ENCODE measurements around the gene SHANK2.

The SHANK2 gene

DNA sequence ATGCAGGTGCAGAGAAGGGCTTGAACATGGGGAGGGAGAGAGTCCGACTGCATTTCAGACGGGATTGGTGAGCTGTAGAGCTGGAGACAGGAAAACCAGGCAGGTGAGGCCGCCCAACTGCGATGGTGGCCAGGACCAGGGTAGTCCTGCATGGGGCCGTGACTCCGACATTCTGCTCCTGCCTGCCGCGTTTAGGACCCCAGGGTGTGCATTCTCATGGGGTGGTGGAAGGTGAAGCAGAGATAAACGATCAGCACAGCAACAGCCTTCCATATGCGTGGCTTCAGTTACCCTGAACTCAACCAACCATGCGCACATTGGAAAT is 29.3 kb downstream of the SHANK2 start:
- FAIRE-seq (no peak), DNase-seq (ENCODE audit: insufficient read length, low spot score) (no peak)

DNA sequence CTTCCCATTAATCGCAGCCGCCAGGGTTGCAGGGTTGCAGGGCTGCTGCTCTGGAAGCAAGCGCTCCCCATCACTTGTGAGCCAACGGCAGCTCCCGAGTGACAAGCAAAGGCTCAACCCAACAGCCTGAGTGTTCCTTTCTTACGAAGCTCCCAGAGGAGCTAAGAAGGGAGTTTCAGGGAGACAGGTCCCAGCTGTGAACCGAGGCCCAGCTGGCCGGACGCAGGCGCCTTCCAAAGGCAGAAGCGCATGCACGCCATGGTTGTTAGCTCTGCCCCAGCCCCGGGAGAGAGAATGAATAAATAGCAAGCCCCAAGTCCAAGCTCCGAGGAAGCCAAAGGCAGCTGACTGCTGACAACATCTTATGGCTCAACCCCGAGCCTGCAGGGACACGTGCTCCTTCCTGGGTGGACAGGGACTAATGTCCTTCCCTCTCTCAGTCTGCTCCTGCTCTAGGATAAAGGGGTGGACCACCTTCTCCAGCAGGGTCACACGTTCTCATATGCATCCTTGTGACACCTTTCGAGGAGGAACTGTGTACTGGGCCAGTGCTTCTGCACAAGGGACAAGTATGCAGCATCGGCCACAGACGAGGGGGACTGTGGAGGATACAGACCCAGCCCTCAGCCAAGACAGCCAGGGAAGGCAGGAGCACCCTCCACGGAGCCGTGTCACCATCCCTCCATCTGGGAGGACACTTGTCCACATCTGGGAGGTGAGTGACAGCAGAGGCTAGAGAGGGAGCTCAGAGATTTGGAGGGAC is 29.9 kb downstream of the SHANK2 start:
- DNase-seq (ENCODE audit: insufficient read length, low spot score), result no peak
- FAIRE-seq, result no peak

GRCh38 chr11:71221821-71222220 is 30.6 kb downstream of the SHANK2 start:
- no peak for FAIRE-seq

GRCh38 chr11:71221201-71221600 is 31.2 kb downstream of the SHANK2 start:
- no peak for FAIRE-seq
- no peak for DNase-seq (ENCODE audit: insufficient read length, low spot score)

More at GRCh38 chr11:71221821-71222220, 30.6 kb downstream of the SHANK2 start:
- no peak for DNase-seq (ENCODE audit: insufficient read length, low spot score)

GRCh38 chr11:71218789-71219499 is 33.4 kb downstream of the SHANK2 start:
- no peak for DNase-seq (ENCODE audit: insufficient read length, low spot score)
- no peak for FAIRE-seq

GRCh38 chr11:71215425-71215965 is 36.9 kb downstream of the SHANK2 start:
- DNase-seq (ENCODE audit: insufficient read length, low spot score) (no peak), FAIRE-seq (no peak)

DNA sequence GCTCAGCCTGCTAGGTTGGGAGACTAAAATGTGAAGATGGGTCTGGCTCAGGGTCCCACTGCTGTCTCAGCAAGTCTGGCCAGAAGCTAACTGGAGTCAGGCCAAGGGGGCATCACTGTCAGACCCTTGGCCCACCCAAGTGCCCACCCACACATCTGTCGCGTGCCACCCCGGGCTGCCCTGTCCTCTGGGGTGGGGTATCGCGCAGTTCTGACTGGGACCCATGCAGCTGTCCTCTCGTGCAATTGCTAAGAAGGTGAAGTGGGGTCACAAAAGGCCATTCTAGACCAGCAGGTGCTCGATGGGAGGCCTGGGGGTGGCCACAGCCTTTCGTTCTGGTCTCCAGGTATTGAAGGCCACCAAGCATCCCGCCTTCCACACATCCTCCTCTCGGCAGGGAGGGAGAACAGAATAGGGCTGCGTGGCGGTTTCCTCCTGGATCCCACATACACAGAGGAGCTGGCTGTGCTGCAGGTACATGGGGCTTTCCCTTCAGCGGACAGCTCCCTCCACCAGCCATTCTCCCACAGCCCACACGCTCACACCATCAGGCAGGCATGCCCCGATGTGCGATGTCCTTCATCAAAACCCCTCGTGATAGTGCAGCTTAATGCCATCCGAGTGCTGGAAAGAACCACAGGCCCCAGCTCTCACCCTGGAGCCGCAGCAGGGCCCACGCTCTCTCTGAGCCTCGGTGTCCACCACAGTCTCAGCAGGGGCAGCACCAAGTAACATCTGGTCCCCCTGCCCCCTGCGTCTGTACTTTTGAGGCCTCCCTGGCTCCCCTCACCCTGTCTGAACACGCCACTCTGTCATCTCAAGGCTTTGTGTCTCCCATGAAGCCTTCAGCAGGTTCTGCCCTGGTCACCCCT is 37.6 kb downstream of the SHANK2 start:
- no peak for DNase-seq (ENCODE audit: insufficient read length, low spot score)
- FAIRE-seq, result no peak

DNA sequence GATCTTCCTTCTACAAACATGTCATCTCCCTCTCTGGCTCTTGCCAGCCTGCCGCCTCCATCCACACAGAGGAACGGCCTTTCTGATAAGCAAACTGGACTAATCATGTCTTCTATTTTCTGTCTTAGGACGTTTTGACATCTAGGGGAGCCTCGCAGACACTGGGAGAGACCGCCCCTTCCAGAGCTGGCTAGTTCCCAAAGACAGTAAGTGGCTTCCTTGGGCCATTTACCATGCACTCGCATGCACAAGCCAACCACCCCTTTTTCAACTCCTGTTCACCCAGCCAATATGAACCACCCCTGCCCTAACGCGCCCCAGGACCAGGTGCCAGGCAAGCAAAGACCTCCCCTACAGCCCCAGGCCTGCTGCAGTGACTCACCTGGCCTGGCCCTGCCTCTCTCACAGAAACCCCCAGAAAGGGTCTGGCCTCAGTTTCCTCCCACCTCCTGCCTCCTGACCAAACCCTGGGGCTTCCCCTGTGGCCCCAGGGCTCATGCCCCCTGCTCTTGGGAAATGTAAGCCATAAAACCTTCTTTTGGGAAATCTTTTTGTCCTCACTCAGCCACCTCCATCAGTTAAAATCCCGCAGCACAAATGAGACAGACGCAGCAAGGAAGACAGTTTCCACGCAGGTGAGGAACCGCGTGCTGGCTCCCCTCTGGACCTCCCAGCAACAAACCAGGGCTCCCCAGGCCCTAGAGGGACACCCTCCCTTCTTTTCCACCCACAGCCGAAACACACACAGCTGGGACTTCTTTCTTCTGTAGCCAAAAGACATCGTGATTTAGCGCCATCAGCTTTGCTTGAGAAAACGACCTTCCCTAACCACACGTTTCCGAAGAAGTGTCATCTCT is 38.5 kb downstream of the SHANK2 start:
- FAIRE-seq (no peak), DNase-seq (ENCODE audit: insufficient read length, low spot score) (no peak)

GRCh38 chr11:71212871-71213559 is 39.4 kb downstream of the SHANK2 start:
- no peak for DNase-seq (ENCODE audit: insufficient read length, low spot score)
- FAIRE-seq, result no peak

- DNase-seq (ENCODE audit: insufficient read length, low spot score), result no peak
- no peak for FAIRE-seq
Observed at GRCh38 chr11:71211631-71212030, 40.7 kb downstream of the SHANK2 start.

GRCh38 chr11:71210861-71211260 is 41.5 kb downstream of the SHANK2 start:
- no peak for DNase-seq (ENCODE audit: insufficient read length, low spot score)
- no peak for FAIRE-seq

DNA sequence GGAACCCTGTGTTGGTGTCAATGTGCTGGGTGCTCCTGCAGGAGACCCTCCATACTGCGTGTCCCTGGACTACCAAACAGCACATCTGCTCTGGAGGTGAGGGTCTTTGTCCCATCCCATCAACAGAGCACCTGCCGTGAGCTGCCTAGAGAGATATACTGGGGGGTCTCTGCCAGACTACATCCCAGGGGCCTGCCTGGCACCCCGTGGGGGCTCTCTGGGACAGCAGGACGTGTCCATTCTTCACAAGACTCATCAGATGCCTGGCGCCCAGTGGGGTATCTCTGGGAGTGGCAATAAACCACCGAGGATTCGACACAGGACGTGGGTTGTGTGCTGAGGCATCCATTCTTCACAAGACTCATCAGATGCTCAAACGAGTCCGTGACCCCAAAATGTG is 42.7 kb downstream of the SHANK2 start:
- DNase-seq (ENCODE audit: insufficient read length, low spot score) (no peak), FAIRE-seq (no peak)

GRCh38 chr11:71209181-71209580 is 43.2 kb downstream of the SHANK2 start:
- no peak for DNase-seq (ENCODE audit: insufficient read length, low spot score)
- no peak for FAIRE-seq

GRCh38 chr11:71208011-71208774 is 44.2 kb downstream of the SHANK2 start:
- DNase-seq (ENCODE audit: insufficient read length, low spot score), result no peak
- no peak for FAIRE-seq

GRCh38 chr11:71207563-71207962 is 44.8 kb downstream of the SHANK2 start:
- no peak for DNase-seq (ENCODE audit: insufficient read length, low spot score)
- FAIRE-seq, result no peak

DNA sequence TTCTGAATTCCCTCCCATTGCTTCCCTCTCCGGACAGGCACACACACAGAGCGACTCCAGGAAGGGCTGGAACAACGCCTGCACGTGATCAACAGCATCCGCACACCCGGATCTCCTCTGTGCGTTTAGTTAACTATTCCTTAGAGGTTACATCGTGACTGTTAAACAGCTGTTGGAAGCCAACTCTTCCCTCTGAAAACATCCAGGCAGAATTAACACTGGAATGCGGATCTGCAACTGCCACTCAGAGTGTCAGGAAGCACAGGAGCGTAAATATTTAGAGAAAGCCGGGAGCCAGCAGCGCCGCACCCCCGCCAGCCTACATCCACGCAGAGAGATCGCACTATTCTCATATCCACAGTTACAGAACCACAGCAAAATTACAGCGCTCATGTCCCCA is 46.2 kb downstream of the SHANK2 start:
- FAIRE-seq, result no peak
- no peak for DNase-seq (ENCODE audit: insufficient read length, low spot score)

- DNase-seq (ENCODE audit: insufficient read length, low spot score) (no peak), FAIRE-seq (no peak)
Observed at GRCh38 chr11:71204748-71205664, 47.4 kb downstream of the SHANK2 start.

DNA sequence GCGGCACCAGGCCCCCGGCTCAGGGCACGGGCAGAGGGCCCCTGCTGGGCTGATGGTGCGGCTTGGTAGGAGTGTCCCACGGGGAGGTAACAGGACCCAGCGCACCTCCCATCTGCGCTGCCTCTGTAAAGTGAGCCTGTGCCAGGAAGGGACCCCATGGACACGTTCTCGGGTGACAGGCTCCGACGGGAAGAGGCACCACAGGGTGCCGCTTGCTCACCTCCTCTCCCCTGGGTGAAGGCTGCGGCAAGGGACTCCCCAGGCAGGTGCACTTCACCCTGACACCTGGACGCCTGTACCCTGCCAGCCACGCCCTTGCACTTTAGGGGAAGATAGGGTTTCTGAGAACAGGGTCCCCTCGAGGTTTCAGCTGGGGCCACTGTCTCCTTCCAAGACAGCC is 48.1 kb downstream of the SHANK2 start:
- DNase-seq (ENCODE audit: insufficient read length, low spot score) (no peak), FAIRE-seq (no peak)

All from GM19239 (cell line).